Fibroblast of lung (primary cell): ENCODE results near the gene FASTK. TPM values are rescaled to one million over a fixed set of nuclear protein-coding genes. Genes with fewer than 3 reads are reported as not detected.
"Not testable (repeated sequence)": the region's sequence is repeated elsewhere in the genome, so short reads cannot be mapped to it uniquely, and the experiment has no call there.

Source experiments
- DNase-seq, 2 donors: peaks; one replicate each; pipeline versions ENCODE4 v3.0.0 to v3.0.0-alpha.2; 2010; ENCODE audit warnings: low read depth in 2 of 2
- H2AFZ ChIP-seq: 2 replicates; pipeline ENCODE4 v1.5.1; 2012; ENCODE audit warnings: low read length, control low read depth, inconsistent platforms
- H3K27ac ChIP-seq: 2 replicates; pipeline ENCODE4 v1.5.1; 2011; ENCODE audit warnings: low read length, control low read depth; ENCODE audit not compliant: insufficient read depth
- H3K27me3 ChIP-seq: 2 replicates; pipeline ENCODE4 v1.5.1; 2011; ENCODE audit warnings: mild to moderate bottlenecking, low read length; ENCODE audit not compliant: control insufficient read depth, insufficient read depth
- H3K36me3 ChIP-seq: 2 replicates; pipeline ENCODE4 v1.5.1; 2011; ENCODE audit warnings: low read length; ENCODE audit not compliant: control insufficient read depth, insufficient read depth
- H3K4me1 ChIP-seq: 2 replicates; pipeline ENCODE4 v1.5.1; 2011; ENCODE audit warnings: low read length; ENCODE audit not compliant: control insufficient read depth, insufficient read depth; ENCODE audit errors: extremely low read depth
- H3K4me2 ChIP-seq: 2 replicates; pipeline ENCODE4 v1.5.1; 2011; ENCODE audit warnings: low read length, control low read depth; ENCODE audit not compliant: insufficient read depth; ENCODE audit errors: extremely low read depth
- H3K4me3 ChIP-seq, 4 experiments: fragments of 200-600 bp in 1 of 4; sonication (generic) in 1 of 4; replicated peaks in 1 of 4; 2 replicates each; pipeline ENCODE4 v1.5.1; 2011 to 2016; ENCODE audit warnings: low read length in 4 of 4, low read depth in 3 of 4, mild to moderate bottlenecking in 3 of 4, control low read depth in 2 of 4, inconsistent platforms in 1 of 4, mixed read lengths in 1 of 4; ENCODE audit not compliant: insufficient read depth in 1 of 4; ENCODE audit errors: control extremely low read depth in 1 of 4
- H3K79me2 ChIP-seq: 2 replicates; pipeline ENCODE4 v1.5.1; 2012; ENCODE audit warnings: mild to moderate bottlenecking, low read length, inconsistent platforms; ENCODE audit not compliant: control insufficient read depth, insufficient read depth
- H3K9ac ChIP-seq: 2 replicates; pipeline ENCODE4 v1.5.1; 2011; ENCODE audit warnings: mild to moderate bottlenecking, low read length, control low read depth; ENCODE audit not compliant: insufficient read depth
- H3K9me3 ChIP-seq: 2 replicates; pipeline ENCODE4 v1.5.1; 2012; ENCODE audit warnings: low read depth, low read length; ENCODE audit not compliant: control insufficient read depth, insufficient read depth
- H4K20me1 ChIP-seq: 2 replicates; pipeline ENCODE4 v1.5.1; 2011; ENCODE audit warnings: low read length; ENCODE audit not compliant: control insufficient read depth, insufficient read depth; ENCODE audit errors: extremely low read depth
- CTCF ChIP-seq, 2 donors: IDR thresholded peaks in 1 of 2; conservative IDR thresholded peaks in 1 of 2; 1 replicate in 1 of 2; 2 replicates in 1 of 2; pipeline ENCODE4 v1.5.1; 2011 to 2012; ENCODE audit warnings: low read length in 2 of 2, control low read depth in 1 of 2, inconsistent platforms in 1 of 2, low read depth in 1 of 2, mild to moderate bottlenecking in 1 of 2
- EZH2 ChIP-seq: IDR thresholded peaks from 2 replicates; pipeline ENCODE4 v1.5.1; 2012; ENCODE audit warnings: low read length, control low read depth, mild to moderate bottlenecking; ENCODE audit errors: missing control alignments
- polyA plus RNA-seq, 2 donors: library from polyadenylated mRNA; depleted of rRNA in 1 of 2; stranded (reverse) in 1 of 2; unstranded in 1 of 2; fragments of >200 nt; gene quantifications; 2 replicates each; pipeline ENCODE4 v1.2.1, GENCODE V29; 2011 to 2012; ENCODE audit warnings: missing spikeins in 1 of 2
- total RNA-seq: library from RNA; depleted of rRNA; stranded (reverse); fragments of >200 nt; gene quantifications from 2 replicates; pipeline ENCODE4 v1.2.1, GENCODE V29; 2014

FASTK gene
- total and polyA plus RNA-seq, 2 donors (not counting 1 experiment from before 2014, with no cell fraction given), result 33.8 to 69.5 TPM

- Histone ChIP-seq H3K4me2 (peak within 1 kb of the TSS; percentile 77), H3K27ac (peak within 1 kb of the TSS; percentile 87), H3K9ac (peak within 1 kb of the TSS; percentile 80), H3K79me2 (peaks cover 2% of the 10 kb centered on the region), H3K27me3 (peaks cover 3% of the 10 kb centered on the region), H4K20me1 (no peaks in the 10 kb centered on the region), H2AFZ (peak within 1 kb of the TSS; percentile 60), H3K4me1 (no peaks in the 10 kb centered on the region), H3K4me3 (peak within 1 kb of the TSS; percentile 59 to 89 (median 71)), H3K36me3 (no peaks in the 10 kb centered on the region), H3K9me3 (no peaks in the 10 kb centered on the region)
- peak; percentile 98 to 99 for DNase-seq
- TF ChIP-seq CTCF (conservative IDR thresholded peaks at IDR 0.05 in 1 of 2, IDR thresholded peaks at IDR 0.05 in 1 of 2; ENCODE audit: low read depth in 1 of 2, low read length in 2 of 2) (peak; percentile 34 to 41), EZH2 (no peak)
Observed at GRCh38 chr7:151028131-151028947, 52.3 kb downstream of the FASTK start, which contains the start of gene ABCB8. Gene ABCB8 (plus strand): TSS chr7:151028450. CDS start chr7:151028516, 66 bp downstream.

GRCh38 chr7:151027728-151028130, 52.9 kb downstream of the FASTK start:
- Histone ChIP-seq H3K27ac (peak overlapping the region; percentile 87), H3K9ac (peak overlapping the region; percentile 55)
- H3K27me3 ChIP-seq, result not testable (repeated sequence)

GRCh38 chr7:151026771-151027727, 53.6 kb downstream of the FASTK start:
- not testable (repeated sequence) for H3K4me1 ChIP-seq, H2AFZ ChIP-seq, H3K9ac ChIP-seq, H3K27me3 ChIP-seq, H3K9me3 ChIP-seq, DNase-seq, H3K79me2 ChIP-seq, H3K4me2 ChIP-seq, H4K20me1 ChIP-seq, H3K4me3 ChIP-seq, H3K36me3 ChIP-seq
- H3K27ac ChIP-seq, result peak overlapping the region; percentile 87

More at GRCh38 chr7:151027728-151028130, 52.9 kb downstream of the FASTK start:
- DNase-seq, H4K20me1 ChIP-seq, H3K9me3 ChIP-seq, H3K4me1 ChIP-seq, H3K36me3 ChIP-seq, H3K79me2 ChIP-seq: not testable (repeated sequence)
- H2AFZ ChIP-seq, result peak overlapping the region; percentile 31
- peak overlapping the region; percentile 39 to 89 (median 70) for H3K4me3 ChIP-seq
- H3K4me2 ChIP-seq, result peak overlapping the region; percentile 77

Other genes starting within 250 kb of the FASTK start
- gene AOC1, start 228.3 kb downstream of the FASTK start, total RNA-seq, result not detected in 2 replicates
- not detected in 2 replicates for gene AOC1, start 228.3 kb downstream of the FASTK start, polyA plus RNA-seq
- gene KCNH2, start 102.5 kb downstream of the FASTK start, total RNA-seq, result 6.1 and 6.2 TPM in 2 replicates
- 0.15 and 0.20 TPM in 2 replicates for gene KCNH2, start 102.5 kb downstream of the FASTK start, polyA plus RNA-seq
- 0.50 and 0.77 TPM in 2 replicates for gene NOS3, start 89.8 kb downstream of the FASTK start, total RNA-seq
- gene NOS3, start 89.8 kb downstream of the FASTK start, polyA plus RNA-seq, result 0.12 and 0.38 TPM in 2 replicates
- under 0.01 TPM in 1 of 2 replicates, not detected in the other for gene ATG9B, start 56.3 kb downstream of the FASTK start, total RNA-seq
- 0.03 TPM in 2 replicates for gene ATG9B, start 56.3 kb downstream of the FASTK start, polyA plus RNA-seq
- 16.4 and 20.0 TPM in 2 replicates for gene ABCB8, start 52.4 kb downstream of the FASTK start, total RNA-seq
- 12.1 and 14.5 TPM in 2 replicates for gene ABCB8, start 52.4 kb downstream of the FASTK start, polyA plus RNA-seq
- gene ASIC3, start 32.3 kb downstream of the FASTK start, total RNA-seq, result under 0.01 and 0.17 TPM in 2 replicates
- 0.05 and 0.07 TPM in 2 replicates for gene ASIC3, start 32.3 kb downstream of the FASTK start, polyA plus RNA-seq
- 25.9 and 27.7 TPM in 2 replicates for gene CDK5, start 22.9 kb downstream of the FASTK start, total RNA-seq
- 15.1 and 24.7 TPM in 2 replicates for gene CDK5, start 22.9 kb downstream of the FASTK start, polyA plus RNA-seq
- 56.0 and 61.8 TPM in 2 replicates for gene SLC4A2, start 21.2 kb downstream of the FASTK start, total RNA-seq
- 30.5 and 54.1 TPM in 2 replicates for gene SLC4A2, start 21.2 kb downstream of the FASTK start, polyA plus RNA-seq
- 14.1 and 20.3 TPM in 2 replicates for gene TMUB1, start 2.7 kb upstream of the FASTK start, total RNA-seq
- 11.9 and 17.1 TPM in 2 replicates for gene TMUB1, start 2.7 kb upstream of the FASTK start, polyA plus RNA-seq
- 34.2 and 44.9 TPM in 2 replicates for gene AGAP3, start 5.7 kb upstream of the FASTK start, total RNA-seq
- 32.9 and 33.5 TPM in 2 replicates for gene AGAP3, start 5.7 kb upstream of the FASTK start, polyA plus RNA-seq
- gene GBX1, start 86.9 kb upstream of the FASTK start, total RNA-seq, result not detected in 2 replicates
- gene GBX1, start 86.9 kb upstream of the FASTK start, polyA plus RNA-seq, result not detected in 2 replicates
- not detected in 2 replicates for gene ASB10, start 106.4 kb upstream of the FASTK start, total RNA-seq
- gene ASB10, start 106.4 kb upstream of the FASTK start, polyA plus RNA-seq, result not detected in 2 replicates
- not detected in 2 replicates for gene H2BK1, start 129.7 kb upstream of the FASTK start, total RNA-seq
- gene H2BK1, start 129.7 kb upstream of the FASTK start, polyA plus RNA-seq, result not detected in 2 replicates
- 46.4 and 46.7 TPM in 2 replicates for gene ABCF2, start 146.4 kb upstream of the FASTK start, total RNA-seq
- gene ABCF2, start 146.4 kb upstream of the FASTK start, polyA plus RNA-seq, result 41.6 and 66.1 TPM in 2 replicates
- 33.9 and 46.7 TPM in 2 replicates for gene CHPF2, start 151.7 kb upstream of the FASTK start, total RNA-seq
- gene CHPF2, start 151.7 kb upstream of the FASTK start, polyA plus RNA-seq, result 33.6 and 42.5 TPM in 2 replicates
- 23.8 and 27.0 TPM in 2 replicates for gene SMARCD3, start 167.9 kb upstream of the FASTK start, total RNA-seq
- gene SMARCD3, start 167.9 kb upstream of the FASTK start, polyA plus RNA-seq, result 30.7 and 30.9 TPM in 2 replicates